H9 (cell line): Measurements from ENCODE around the gene MSI2. TPM values are rescaled to one million over a fixed set of nuclear protein-coding genes. Genes with fewer than 3 reads are reported as not detected.

Experiments used
- DNase-seq: peaks from one replicate; pipeline ENCODE4 v3.0.0-alpha.2; 2017
- H2AFZ ChIP-seq: one replicate; pipeline ENCODE4 v1.6.1; 2013; ENCODE audit warnings: mild to moderate bottlenecking, low read length, control low read depth, moderate library complexity
- H2AK5ac ChIP-seq: 2 replicates; pipeline ENCODE4 v1.6.1; 2013; ENCODE audit warnings: low read length, control low read depth, mixed read lengths; ENCODE audit not compliant: insufficient read length
- H2BK120ac ChIP-seq: one replicate; pipeline ENCODE4 v1.6.1; 2013; ENCODE audit warnings: low read depth, mild to moderate bottlenecking, low read length, control low read depth, inconsistent platforms; ENCODE audit not compliant: poor library complexity, severe bottlenecking
- H2BK12ac ChIP-seq: 2 replicates; pipeline ENCODE4 v1.6.1; 2013; ENCODE audit warnings: low read length, control low read depth, mixed read lengths, low read depth; ENCODE audit not compliant: insufficient read length
- H2BK15ac ChIP-seq: 2 replicates; pipeline ENCODE4 v1.6.1; 2013; ENCODE audit warnings: low read depth, low read length, control low read depth
- H2BK20ac ChIP-seq: one replicate; pipeline ENCODE4 v1.6.1; 2013; ENCODE audit warnings: low read depth, mild to moderate bottlenecking, low read length, control low read depth, inconsistent platforms; ENCODE audit not compliant: poor library complexity, severe bottlenecking
- H2BK5ac ChIP-seq: 2 replicates; pipeline ENCODE4 v1.6.1; 2013; ENCODE audit warnings: low read length, control low read depth, mixed read lengths; ENCODE audit not compliant: insufficient read length
- H3K14ac ChIP-seq: 2 replicates; pipeline ENCODE4 v1.6.1; 2013; ENCODE audit warnings: low read length, control low read depth; ENCODE audit not compliant: insufficient read depth
- H3K18ac ChIP-seq: 2 replicates; pipeline ENCODE4 v1.6.1; 2013; ENCODE audit warnings: low read depth, mild to moderate bottlenecking, mixed read lengths, low read length, control low read depth; ENCODE audit not compliant: insufficient read length
- H3K23ac ChIP-seq: 2 replicates; pipeline ENCODE4 v1.6.1; 2013; ENCODE audit warnings: low read length, control low read depth, mixed read lengths, low read depth; ENCODE audit not compliant: insufficient read length
- H3K23me2 ChIP-seq: 2 replicates; pipeline ENCODE4 v1.6.1; 2013; ENCODE audit warnings: low read depth, mild to moderate bottlenecking, mixed read lengths, low read length, control low read depth; ENCODE audit not compliant: insufficient read length, poor library complexity, severe bottlenecking
- H3K27ac ChIP-seq: 2 replicates; pipeline ENCODE4 v1.5.1; 2013; ENCODE audit warnings: low read length, control low read depth, mixed read lengths, low read depth; ENCODE audit not compliant: insufficient read length
- H3K27me3 ChIP-seq: 2 replicates; pipeline ENCODE4 v1.6.1; 2013; ENCODE audit warnings: low read length, control low read depth, inconsistent platforms; ENCODE audit not compliant: insufficient read depth
- H3K4ac ChIP-seq: 2 replicates; pipeline ENCODE4 v1.6.1; 2013; ENCODE audit warnings: low read depth, mild to moderate bottlenecking, control low read depth, inconsistent platforms, low read length, moderate library complexity
- H3K4me1 ChIP-seq: 2 replicates; pipeline ENCODE4 v1.6.1; 2013; ENCODE audit warnings: low read length, control low read depth, inconsistent platforms; ENCODE audit not compliant: insufficient read depth
- H3K4me2 ChIP-seq: 2 replicates; pipeline ENCODE4 v1.6.1; 2013; ENCODE audit warnings: low read length, control low read depth, mixed read lengths; ENCODE audit not compliant: insufficient read length, insufficient read depth
- H3K56ac ChIP-seq: 2 replicates; pipeline ENCODE4 v1.6.1; 2013; ENCODE audit warnings: low read depth, mild to moderate bottlenecking, mixed read lengths, low read length, control low read depth; ENCODE audit not compliant: insufficient read length
- H3K79me1 ChIP-seq: 2 replicates; pipeline ENCODE4 v1.6.1; 2013; ENCODE audit warnings: low read depth, mild to moderate bottlenecking, moderate library complexity, low read length, control low read depth, inconsistent platforms; ENCODE audit not compliant: insufficient read depth, poor library complexity, severe bottlenecking
- H3K79me2 ChIP-seq: 2 replicates; pipeline ENCODE4 v1.6.1; 2013; ENCODE audit warnings: low read length, control low read depth, inconsistent platforms; ENCODE audit not compliant: insufficient read depth
- H3K9ac ChIP-seq: 2 replicates; pipeline ENCODE4 v1.6.1; 2013; ENCODE audit warnings: low read length, control low read depth, mixed read lengths; ENCODE audit not compliant: insufficient read length; ENCODE audit errors: extremely low read depth
- H3K9me3 ChIP-seq: one replicate; pipeline ENCODE4 v1.6.1; 2013; ENCODE audit warnings: low read depth, low read length, inconsistent platforms; ENCODE audit not compliant: control insufficient read depth
- H3T11ph ChIP-seq: one replicate; pipeline ENCODE4 v1.6.1; 2013; ENCODE audit warnings: mild to moderate bottlenecking, low read length, control low read depth, inconsistent platforms
- H4K20me1 ChIP-seq: one replicate; pipeline ENCODE4 v1.6.1; 2013; ENCODE audit not compliant: control insufficient read depth, insufficient read length, insufficient read depth
- H4K5ac ChIP-seq: 2 replicates; pipeline ENCODE4 v1.6.1; 2013; ENCODE audit warnings: low read depth, mild to moderate bottlenecking, mixed read lengths, low read length, control low read depth; ENCODE audit not compliant: insufficient read length
- H4K8ac ChIP-seq: replicated peaks from 2 replicates; pipeline ENCODE4 v1.6.1; 2013; ENCODE audit warnings: low read length, control low read depth, mixed read lengths, low read depth; ENCODE audit not compliant: insufficient read length
- H4K91ac ChIP-seq: 2 replicates; pipeline ENCODE4 v1.6.1; 2013; ENCODE audit warnings: low read depth, mild to moderate bottlenecking, moderate library complexity, mixed read lengths, low read length, control low read depth; ENCODE audit not compliant: insufficient read length
- H3K27ac Mint-ChIP-seq, 3 experiments: 2 replicates in 2 of 3; 3 replicates in 1 of 3; pipeline ENCODE4 v1.8.0; 2020 to 2021; ENCODE audit warnings: mixed read lengths in 3 of 3, mild to moderate bottlenecking in 1 of 3, moderate library complexity in 1 of 3
- H3K27me3 Mint-ChIP-seq: 2 replicates; pipeline ENCODE4 v1.8.0; 2021; ENCODE audit warnings: low read depth, mild to moderate bottlenecking, moderate library complexity, mixed read lengths
- H3K36me3 Mint-ChIP-seq, 3 experiments: 2 replicates in 2 of 3; 3 replicates in 1 of 3; pipeline ENCODE4 v1.8.0; 2020 to 2021; ENCODE audit warnings: low read depth in 3 of 3, mixed read lengths in 3 of 3; ENCODE audit not compliant: insufficient read depth in 1 of 3
- H3K4me1 Mint-ChIP-seq, 2 experiments: 2 replicates each; pipeline ENCODE4 v1.8.0; 2020; ENCODE audit warnings: mixed read lengths in 2 of 2
- H3K4me3 Mint-ChIP-seq, 2 experiments: 2 replicates in 1 of 2; 3 replicates in 1 of 2; pipeline ENCODE4 v1.8.0; 2020 to 2021; ENCODE audit warnings: mild to moderate bottlenecking in 2 of 2, mixed read lengths in 2 of 2, moderate library complexity in 1 of 2
- H3K9me3 Mint-ChIP-seq, 2 experiments: 2 replicates in 1 of 2; 3 replicates in 1 of 2; pipeline ENCODE4 v1.8.0; 2020; ENCODE audit warnings: mild to moderate bottlenecking in 2 of 2, mixed read lengths in 2 of 2, moderate library complexity in 1 of 2
- CTCF ChIP-seq: fragments of 200-600 bp; sonication (generic); conservative IDR thresholded peaks from 3 replicates; pipeline ENCODE4 v1.8.0; 2021; ENCODE audit warnings: antibody characterized with exemption, mild to moderate bottlenecking
- WGBS: extraction: QIAGEN DNeasy Blood & Tissue Kit; methylation state at CpG from one replicate; pipeline ENCODE4 v1.1.7; 2013; ENCODE audit warnings: missing lambda C conversion rate, low lambda C conversion rate, mixed read lengths; ENCODE audit not compliant: insufficient read length; ENCODE audit errors: extremely low coverage; 5-methylcytosine and 5-hydroxymethylcytosine counted together
- total RNA-seq: library from RNA; stranded (reverse); gene quantifications from 2 replicates; pipeline ENCODE4 v1.2.1, GENCODE V29; 2021

MSI2 gene
- total RNA-seq, 1 experiment from 2014 or later = 98.5 TPM

GRCh38 chr17:57640079-57640478 lies 383.8 kb downstream of the MSI2 start:
- H3K4me1 Mint-ChIP-seq = peaks cover 23 to 31% of the 10 kb centered on the region in 2 experiments

More at GRCh38 chr17:57640079-57640478, 383.8 kb downstream of the MSI2 start:
- Histone ChIP-seq H2AK5ac (no peak overlapping the region), H3K23me2 (no peaks in the 10 kb centered on the region), H3K4me1 (no peaks in the 10 kb centered on the region), H3K79me2 (no peaks in the 10 kb centered on the region), H3K4ac (no peak overlapping the region), H3K27ac (no peak overlapping the region), H3K18ac (no peak overlapping the region), H3K23ac (no peak overlapping the region), H2BK120ac (no peak overlapping the region), H2BK12ac (no peak overlapping the region), H3K56ac (no peak overlapping the region), H3K27me3 (no peaks in the 10 kb centered on the region), H3K79me1 (no peaks in the 10 kb centered on the region), H3T11ph (no peak overlapping the region), H2BK15ac (no peak overlapping the region), H3K4me2 (no peak overlapping the region), H2BK20ac (no peak overlapping the region), H3K9ac (no peak overlapping the region), H4K5ac (no peak overlapping the region), H4K91ac (no peak overlapping the region), H2AFZ (no peak overlapping the region), H3K14ac (no peak overlapping the region), H2BK5ac (no peak overlapping the region), H4K20me1 (no peaks in the 10 kb centered on the region), H4K8ac (no peak overlapping the region), H3K9me3 (no peaks in the 10 kb centered on the region)
- Mint-ChIP-seq H3K36me3 (peaks cover 0 to 9% (median 3%) of the 10 kb centered on the region in 3 experiments; a peak in 3 of 7 replicates), H3K9me3 (no peaks in the 10 kb centered on the region), H3K27me3 (no peaks in the 10 kb centered on the region), H3K4me3 (no peak overlapping the region), H3K27ac (no peak overlapping the region)
- DNase-seq = no peak
- no CpG with 5 or more reads among the region's 7 CpGs for WGBS
- no peak for TF ChIP-seq CTCF
